Measurements from ENCODE around the gene EPB41. TPM values are rescaled to one million over a fixed set of nuclear protein-coding genes. Genes with fewer than 3 reads are reported as not detected.

Gene EPB41
- total and polyA plus RNA-seq, 5 experiments from 2014 or later = 84.1 to 328 (median 99.9) TPM

GRCh38 chr1:29162025-29162424 lies 247.7 kb downstream of the EPB41 start:
- POLR2A ChIA-PET = interaction anchor here (0.7 kb wide), 1 partner anchor 15 kb away, joined by 3 read pairs; no protein-coding TSS in a partner anchor
- Mint-ChIP-seq H3K4me1 (peaks cover 21 to 57% (median 42%) of the 10 kb centered on the region in 4 donors), H3K9me3 (no peaks in the 10 kb centered on the region), H3K27me3 (no peaks in the 10 kb centered on the region), H3K27ac (peak overlapping the region in 3 of 10 donors; percentile 16 to 57 (median 19)), H3K4me3 (no peak overlapping the region), H3K36me3 (peaks cover 0 to 75% (median 6%) of the 10 kb centered on the region in 3 donors)
- DNase-seq (no peak), ATAC-seq (no peak)

GRCh38 chr1:29162476-29163138 lies 248.2 kb downstream of the EPB41 start:
- Mint-ChIP-seq H3K27ac (peak overlapping the region in 2 of 10 donors; percentile 5 to 19), H3K4me3 (peak overlapping the region in 1 of 10 donors; percentile 26), H3K4me1 (peaks cover 22 to 63% (median 47%) of the 10 kb centered on the region in 4 donors), H3K27me3 (no peaks in the 10 kb centered on the region), H3K9me3 (no peaks in the 10 kb centered on the region), H3K36me3 (peaks cover 0 to 75% (median 6%) of the 10 kb centered on the region in 3 donors)
- POLR2A ChIA-PET = interaction anchor here (0.7 kb wide), 1 partner anchor 14 kb away, joined by 3 read pairs; no protein-coding TSS in a partner anchor
- no peak for ATAC-seq
- DNase-seq = no peak

- peak overlapping the region in 4 of 10 donors; percentile 44 to 89 (median 54) for H3K27ac Mint-ChIP-seq
- H3K9me3 Mint-ChIP-seq = no peaks in the 10 kb centered on the region
- H3K4me3 Mint-ChIP-seq = no peak overlapping the region
- H3K27me3 Mint-ChIP-seq = no peaks in the 10 kb centered on the region
- ATAC-seq (no peak), DNase-seq (no peak)
- H3K36me3 Mint-ChIP-seq = peaks cover 0 to 72% (median 0%) of the 10 kb centered on the region in 3 donors
- POLR2A ChIA-PET = no interaction called here
- H3K4me1 Mint-ChIP-seq = peaks cover 27 to 77% (median 59%) of the 10 kb centered on the region in 4 donors
Measured at GRCh38 chr1:29164588-29164987, 250.2 kb downstream of the EPB41 start.

GRCh38 chr1:29166291-29166878 lies 252.0 kb downstream of the EPB41 start:
- no peaks in the 10 kb centered on the region for H3K9me3 Mint-ChIP-seq
- peak overlapping the region in 4 of 10 donors; percentile 12 to 56 (median 36) for H3K4me3 Mint-ChIP-seq
- peak overlapping the region in 8 of 10 donors; percentile 3 to 78 (median 54) for H3K27ac Mint-ChIP-seq
- H3K4me1 Mint-ChIP-seq = peaks cover 37 to 86% (median 72%) of the 10 kb centered on the region in 4 donors
- H3K36me3 Mint-ChIP-seq = peaks cover 0 to 78% (median 0%) of the 10 kb centered on the region in 3 donors
- ATAC-seq (peak; percentile 35 to 46), DNase-seq (no peak)
- POLR2A ChIA-PET = interaction anchor here (4.6 kb wide), 1 partner anchor 15 kb away, joined by 15 read pairs; the partner anchor contains the start of gene SRSF4
- H3K27me3 Mint-ChIP-seq = no peaks in the 10 kb centered on the region

GRCh38 chr1:29167904-29168303 lies 253.5 kb downstream of the EPB41 start:
- Mint-ChIP-seq H3K27me3 (no peaks in the 10 kb centered on the region), H3K4me3 (no peak overlapping the region), H3K27ac (no peak overlapping the region), H3K9me3 (no peaks in the 10 kb centered on the region), H3K36me3 (peaks cover 0 to 84% (median 0%) of the 10 kb centered on the region in 3 donors), H3K4me1 (peaks cover 41 to 87% (median 79%) of the 10 kb centered on the region in 4 donors)
- POLR2A ChIA-PET = interaction anchor here (0.6 to 4.6 kb wide), 2 partner anchors 14 to 133 kb away, joined by 4 to 15 read pairs; partner anchors contain the start of gene SRSF4
- ATAC-seq (no peak), DNase-seq (no peak)

Other genes starting within 250 kb of the EPB41 start
- 10 to 100 TPM; 20.5 to 23.2 TPM for gene GMEB1, start 245.8 kb upstream of the EPB41 start, total RNA-seq
- gene GMEB1, start 245.8 kb upstream of the EPB41 start, polyA plus RNA-seq = 10 to 100 TPM; 12.5 to 18.2 (median 17.1) TPM
- 10 to 100 TPM; 75.4 to 76.6 TPM for gene YTHDF2, start 177.6 kb upstream of the EPB41 start, total RNA-seq
- gene YTHDF2, start 177.6 kb upstream of the EPB41 start, polyA plus RNA-seq = 100 to 1,000 TPM; 117 to 128 (median 118) TPM
- not detected for gene OPRD1, start 102.4 kb upstream of the EPB41 start, total RNA-seq
- gene OPRD1, start 102.4 kb upstream of the EPB41 start, polyA plus RNA-seq = under 1 TPM in 1 of 3 donors, not detected in 2; 0.02 TPM
- not detected for gene TMEM200B, start 209.3 kb downstream of the EPB41 start, total RNA-seq
- under 1 TPM in 1 of 3 donors, not detected in 2; 0.08 TPM for gene TMEM200B, start 209.3 kb downstream of the EPB41 start, polyA plus RNA-seq

Measured in naive thymus-derived CD8-positive, alpha-beta T cell (primary cell).